Measurements from ENCODE around the gene EGFR. TPM values are rescaled to one million over a fixed set of nuclear protein-coding genes. Genes with fewer than 3 reads are reported as not detected.
"Not testable (repeated sequence)": the region's sequence is repeated elsewhere in the genome, so short reads cannot be mapped to it uniquely, and the experiment has no call there.

EGFR gene
- polyA plus RNA-seq, 3 donors, result 32.0 to 35.6 (median 32.0) TPM

GRCh38 chr7:55164527-55164926 is 145.7 kb downstream of the EGFR start:
- DNase-seq, result no peak

GRCh38 chr7:55165176-55165861 is 146.5 kb downstream of the EGFR start:
- no peak for DNase-seq

DNA sequence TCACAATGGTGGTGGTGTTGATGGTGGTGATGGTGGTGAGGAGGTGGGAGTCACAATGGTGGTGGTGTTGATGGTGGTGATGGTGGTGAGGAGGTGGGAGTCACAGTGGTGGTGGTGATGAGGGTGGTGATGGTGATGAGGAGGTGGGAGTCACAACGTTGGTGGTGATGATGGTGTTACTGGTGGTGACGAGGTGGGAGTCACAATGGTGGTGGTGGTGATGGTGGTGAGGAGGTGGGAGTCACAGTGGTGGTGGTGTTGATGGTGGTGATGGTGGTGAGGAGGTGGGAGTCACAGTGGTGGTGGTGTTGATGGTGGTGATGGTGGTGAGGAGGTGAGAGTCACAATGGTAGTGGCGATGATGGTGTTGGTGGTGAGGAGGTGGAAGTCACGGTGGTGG is 148.5 kb downstream of the EGFR start:
- DNase-seq, result not testable (repeated sequence)

DNA sequence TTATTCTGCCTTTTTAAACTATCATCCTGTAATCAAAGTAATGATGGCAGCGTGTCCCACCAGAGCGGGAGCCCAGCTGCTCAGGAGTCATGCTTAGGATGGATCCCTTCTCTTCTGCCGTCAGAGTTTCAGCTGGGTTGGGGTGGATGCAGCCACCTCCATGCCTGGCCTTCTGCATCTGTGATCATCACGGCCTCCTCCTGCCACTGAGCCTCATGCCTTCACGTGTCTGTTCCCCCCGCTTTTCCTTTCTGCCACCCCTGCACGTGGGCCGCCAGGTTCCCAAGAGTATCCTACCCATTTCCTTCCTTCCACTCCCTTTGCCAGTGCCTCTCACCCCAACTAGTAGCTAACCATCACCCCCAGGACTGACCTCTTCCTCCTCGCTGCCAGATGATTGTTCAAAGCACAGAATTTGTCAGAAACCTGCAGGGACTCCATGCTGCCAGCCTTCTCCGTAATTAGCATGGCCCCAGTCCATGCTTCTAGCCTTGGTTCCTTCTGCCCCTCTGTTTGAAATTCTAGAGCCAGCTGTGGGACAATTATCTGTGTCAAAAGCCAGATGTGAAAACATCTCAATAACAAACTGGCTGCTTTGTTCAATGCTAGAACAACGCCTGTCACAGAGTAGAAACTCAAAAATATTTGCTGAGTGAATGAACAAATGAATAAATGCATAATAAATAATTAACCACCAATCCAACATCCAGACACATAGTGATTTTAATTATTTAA is 151.7 kb downstream of the EGFR start:
- DNase-seq, result no peak

GRCh38 chr7:55171157-55171556 is 152.3 kb downstream of the EGFR start:
- DNase-seq, result no peak

- no peak for DNase-seq
These were observed 153.3 kb downstream of the EGFR start for GRCh38 chr7:55172161-55172560.

GRCh38 chr7:55172881-55173609 is 154.2 kb downstream of the EGFR start:
- no peak for DNase-seq

DNA sequence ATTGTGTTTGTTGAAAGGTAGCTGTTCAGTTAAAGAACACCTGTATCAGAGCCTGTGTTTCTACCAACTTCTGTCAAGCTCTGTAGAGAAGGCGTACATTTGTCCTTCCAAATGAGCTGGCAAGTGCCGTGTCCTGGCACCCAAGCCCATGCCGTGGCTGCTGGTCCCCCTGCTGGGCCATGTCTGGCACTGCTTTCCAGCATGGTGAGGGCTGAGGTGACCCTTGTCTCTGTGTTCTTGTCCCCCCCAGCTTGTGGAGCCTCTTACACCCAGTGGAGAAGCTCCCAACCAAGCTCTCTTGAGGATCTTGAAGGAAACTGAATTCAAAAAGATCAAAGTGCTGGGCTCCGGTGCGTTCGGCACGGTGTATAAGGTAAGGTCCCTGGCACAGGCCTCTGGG is 154.9 kb downstream of the EGFR start:
- no peak for DNase-seq

DNA sequence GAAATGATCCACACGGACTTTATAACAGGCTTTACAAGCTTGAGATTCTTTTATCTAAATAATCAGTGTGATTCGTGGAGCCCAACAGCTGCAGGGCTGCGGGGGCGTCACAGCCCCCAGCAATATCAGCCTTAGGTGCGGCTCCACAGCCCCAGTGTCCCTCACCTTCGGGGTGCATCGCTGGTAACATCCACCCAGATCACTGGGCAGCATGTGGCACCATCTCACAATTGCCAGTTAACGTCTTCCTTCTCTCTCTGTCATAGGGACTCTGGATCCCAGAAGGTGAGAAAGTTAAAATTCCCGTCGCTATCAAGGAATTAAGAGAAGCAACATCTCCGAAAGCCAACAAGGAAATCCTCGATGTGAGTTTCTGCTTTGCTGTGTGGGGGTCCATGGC is 155.6 kb downstream of the EGFR start:
- DNase-seq, result no peak

DNA sequence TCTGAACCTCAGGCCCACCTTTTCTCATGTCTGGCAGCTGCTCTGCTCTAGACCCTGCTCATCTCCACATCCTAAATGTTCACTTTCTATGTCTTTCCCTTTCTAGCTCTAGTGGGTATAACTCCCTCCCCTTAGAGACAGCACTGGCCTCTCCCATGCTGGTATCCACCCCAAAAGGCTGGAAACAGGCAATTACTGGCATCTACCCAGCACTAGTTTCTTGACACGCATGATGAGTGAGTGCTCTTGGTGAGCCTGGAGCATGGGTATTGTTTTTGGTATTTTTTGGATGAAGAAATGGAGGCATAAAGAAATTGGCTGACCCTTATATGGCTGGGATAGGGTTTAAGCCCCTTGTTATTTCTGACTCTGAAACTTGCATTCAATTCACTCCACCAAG is 156.0 kb downstream of the EGFR start:
- no peak for DNase-seq

- no peak for DNase-seq
These were observed 158.3 kb downstream of the EGFR start for GRCh38 chr7:55177068-55177530.

- no peak for DNase-seq
These were observed 158.9 kb downstream of the EGFR start for GRCh38 chr7:55177589-55178261.

GRCh38 chr7:55178292-55178862 is 159.6 kb downstream of the EGFR start:
- DNase-seq, result no peak

DNA sequence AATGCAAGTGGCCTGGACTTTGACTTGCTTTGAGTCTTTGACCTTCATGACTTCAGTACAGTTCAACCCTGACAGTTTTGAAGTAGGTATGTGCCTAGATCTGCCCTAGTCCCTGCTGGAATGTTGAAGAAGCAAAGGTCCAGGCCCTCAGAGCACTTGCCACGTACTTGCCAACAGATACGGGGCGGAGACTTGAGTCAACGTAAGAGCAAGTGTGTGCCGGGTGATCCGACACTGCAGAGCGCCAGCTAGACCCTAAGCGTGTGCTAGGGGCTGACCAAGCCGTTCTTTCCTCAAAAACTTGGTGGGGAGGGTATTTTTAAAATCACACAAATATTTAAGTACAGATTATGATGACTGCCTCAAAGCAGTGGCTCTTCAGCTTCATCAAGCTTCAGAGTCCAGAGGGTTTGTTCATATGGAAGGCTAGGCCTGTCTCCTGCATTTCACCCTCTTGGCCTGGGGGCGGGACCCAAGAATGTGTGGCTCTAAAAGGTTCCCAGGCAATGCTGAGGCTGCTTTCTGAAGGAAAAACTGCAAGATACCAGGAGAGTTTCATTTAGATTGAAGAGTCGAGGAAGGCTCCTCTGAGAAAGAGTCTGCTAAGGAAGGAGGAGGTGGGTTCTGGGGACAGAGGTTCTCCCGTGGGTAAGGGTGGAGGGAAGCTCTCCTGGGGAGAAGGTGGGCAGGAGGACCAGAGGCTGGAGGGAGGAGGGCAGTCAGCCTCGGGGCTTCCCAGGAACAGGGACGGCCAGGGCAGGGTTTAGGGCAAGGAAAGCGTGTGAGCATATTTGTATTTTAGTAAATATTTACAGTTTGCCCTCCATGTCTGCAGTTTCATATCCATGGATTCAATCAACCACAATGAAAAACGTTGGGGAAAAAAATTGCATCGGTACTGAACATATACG is 160.3 kb downstream of the EGFR start:
- no peak for DNase-seq

DNA sequence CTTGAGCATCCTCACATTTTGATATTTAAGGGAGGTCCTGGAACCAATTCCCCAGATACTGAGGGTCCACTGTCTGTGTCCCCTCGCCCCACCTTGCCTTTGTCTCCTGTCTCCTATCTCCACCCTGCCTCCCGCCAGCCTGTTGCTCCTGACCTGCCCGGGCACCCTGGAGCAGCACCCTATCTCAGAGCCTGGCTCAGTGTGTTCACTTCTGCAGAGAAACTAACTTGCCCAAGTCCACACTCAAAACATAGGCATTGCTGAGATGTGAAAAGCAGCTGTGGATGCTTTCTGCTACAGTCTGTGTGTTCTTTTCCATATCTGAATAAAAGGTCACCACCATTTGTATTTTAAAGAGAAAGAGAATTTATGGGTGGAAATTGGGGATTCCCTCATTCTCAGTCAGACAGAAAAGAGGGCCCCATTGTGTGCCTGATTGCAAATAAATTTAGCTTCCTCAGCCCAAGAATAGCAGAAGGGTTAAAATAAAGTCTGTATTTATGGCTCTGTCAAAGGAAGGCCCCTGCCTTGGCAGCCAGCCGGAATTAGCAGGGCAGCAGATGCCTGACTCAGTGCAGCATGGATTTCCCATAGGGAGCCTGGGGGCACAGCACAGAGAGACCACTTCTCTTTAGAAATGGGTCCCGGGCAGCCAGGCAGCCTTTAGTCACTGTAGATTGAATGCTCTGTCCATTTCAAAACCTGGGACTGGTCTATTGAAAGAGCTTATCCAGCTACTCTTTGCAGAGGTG is 161.3 kb downstream of the EGFR start:
- DNase-seq, result no peak

- no peak for DNase-seq
These were observed 162.2 kb downstream of the EGFR start for GRCh38 chr7:55180963-55181542.

DNA sequence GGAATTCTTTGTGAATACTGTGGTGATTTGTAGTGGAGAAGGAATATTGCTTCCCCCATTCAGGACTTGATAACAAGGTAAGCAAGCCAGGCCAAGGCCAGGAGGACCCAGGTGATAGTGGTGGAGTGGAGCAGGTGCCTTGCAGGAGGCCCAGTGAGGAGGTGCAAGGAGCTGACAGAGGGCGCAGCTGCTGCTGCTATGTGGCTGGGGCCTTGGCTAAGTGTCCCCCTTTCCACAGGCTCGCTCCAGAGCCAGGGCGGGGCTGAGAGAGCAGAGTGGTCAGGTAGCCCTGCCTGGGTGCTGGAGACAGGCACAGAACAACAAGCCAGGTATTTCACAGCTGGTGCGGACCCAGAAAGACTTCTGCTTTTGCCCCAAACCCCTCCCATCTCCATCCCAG is 162.9 kb downstream of the EGFR start:
- no peak for DNase-seq

GRCh38 chr7:55183897-55184296 is 165.1 kb downstream of the EGFR start:
- DNase-seq, result no peak

DNA sequence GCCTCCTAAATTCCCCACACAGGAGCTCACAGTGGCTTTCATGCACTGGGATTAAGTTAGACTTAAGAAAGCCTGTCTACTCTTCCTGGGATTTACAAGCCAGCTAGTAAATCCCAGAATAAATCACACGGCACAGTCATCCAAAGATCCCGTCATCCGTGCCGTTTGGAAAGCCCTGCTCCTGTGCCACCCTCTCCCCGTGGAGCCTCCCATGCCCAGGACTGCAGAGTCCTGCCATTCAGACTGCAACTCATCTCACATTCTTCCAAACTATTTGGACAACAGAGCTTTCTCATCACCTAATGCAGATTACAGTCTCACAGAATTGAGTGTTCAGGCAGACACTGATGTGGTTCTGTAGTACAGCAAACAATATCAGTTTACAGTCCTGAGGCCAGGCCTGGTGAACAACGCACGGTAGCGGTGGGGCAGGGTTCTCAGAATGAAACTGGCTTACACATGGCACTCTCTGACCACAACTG is 166.5 kb downstream of the EGFR start:
- DNase-seq, result no peak
